ENCODE measurements around the gene TRHDE. TPM values are rescaled to one million over a fixed set of nuclear protein-coding genes. Genes with fewer than 3 reads are reported as not detected.

The TRHDE gene
- total and polyA plus RNA-seq, 12 donors, result 0.11 to 3.9 (median 0.64) TPM

- intact Hi-C loops (cut with DNase I), result no loop called here
- Histone ChIP-seq H3K9me3 (replicated peaks in 1 of 3) (no peaks in the 10 kb centered on the region), H3K27me3 (no peaks in the 10 kb centered on the region), H3K4me3 (no peak overlapping the region), H3K4me1 (replicated peaks in 1 of 2) (no peaks in the 10 kb centered on the region), H3K27ac (no peak overlapping the region), H3K36me3 (replicated peaks in 1 of 2) (no peaks in the 10 kb centered on the region)
- DNase-seq, result no peak
- WGBS, 4 donors, result 72 to 85% (median 75%) methylated on average over 3 of the region's 3 CpGs
- TF ChIP-seq POLR2A (IDR thresholded peaks at IDR 0.05), result no peak
- TF ChIP-seq CTCF (IDR thresholded peaks at IDR 0.05), result no peak
Measured at GRCh38 chr12:72578327-72578726, 306.2 kb downstream of the TRHDE start.

GRCh38 chr12:72586456-72586855 lies 314.3 kb downstream of the TRHDE start:
- no peaks in the 10 kb centered on the region for H3K9me3 ChIP-seq (replicated peaks in 1 of 3)
- no peak for TF ChIP-seq POLR2A (IDR thresholded peaks at IDR 0.05)
- no peak for TF ChIP-seq CTCF (IDR thresholded peaks at IDR 0.05)
- no peaks in the 10 kb centered on the region for H3K36me3 ChIP-seq (replicated peaks in 1 of 2)
- WGBS, 4 donors, result 58 to 75% (median 65%) methylated on average over 3 of the region's 3 CpGs
- intact Hi-C loops (cut with DNase I), result no loop called here
- DNase-seq, result no peak
- H3K27me3 ChIP-seq, result no peaks in the 10 kb centered on the region
- H3K4me1 ChIP-seq (replicated peaks in 1 of 2), result no peaks in the 10 kb centered on the region
- H3K4me3 ChIP-seq, result no peak overlapping the region
- no peak overlapping the region for H3K27ac ChIP-seq

- H3K4me1 ChIP-seq (replicated peaks in 1 of 2), result no peaks in the 10 kb centered on the region
- H3K4me3 ChIP-seq, result no peak overlapping the region
- H3K36me3 ChIP-seq (replicated peaks in 1 of 2), result no peaks in the 10 kb centered on the region
- H3K27ac ChIP-seq, result no peak overlapping the region
- no peaks in the 10 kb centered on the region for H3K9me3 ChIP-seq (replicated peaks in 1 of 3)
- no peaks in the 10 kb centered on the region for H3K27me3 ChIP-seq
- no peak for TF ChIP-seq CTCF (IDR thresholded peaks at IDR 0.05)
- TF ChIP-seq POLR2A (IDR thresholded peaks at IDR 0.05), result no peak
- no peak for DNase-seq
- intact Hi-C loops (cut with DNase I), result no loop called here
Measured at GRCh38 chr12:72602581-72602980, 330.4 kb downstream of the TRHDE start.

- TF ChIP-seq CTCF (IDR thresholded peaks at IDR 0.05), result no peak
- TF ChIP-seq POLR2A (IDR thresholded peaks at IDR 0.05), result no peak
- WGBS, 4 donors, result 53 to 65% (median 56%) methylated on average over 2 of the region's 2 CpGs
- H3K9me3 ChIP-seq (replicated peaks in 1 of 3), result no peaks in the 10 kb centered on the region
- no peak overlapping the region for H3K4me3 ChIP-seq
- no peak for DNase-seq
- H3K36me3 ChIP-seq (replicated peaks in 1 of 2), result no peaks in the 10 kb centered on the region
- H3K4me1 ChIP-seq (replicated peaks in 1 of 2), result no peaks in the 10 kb centered on the region
- H3K27me3 ChIP-seq, result no peaks in the 10 kb centered on the region
- no peak overlapping the region for H3K27ac ChIP-seq
- intact Hi-C loops (cut with DNase I), result no loop called here
Measured at GRCh38 chr12:72605975-72606374, 333.8 kb downstream of the TRHDE start.
